ENCODE data around the gene MGAT4A.
"Not testable (repeated sequence)": the region's sequence is repeated elsewhere in the genome, so short reads cannot be mapped to it uniquely, and the experiment has no call there.

Gene MGAT4A

GRCh38 chr2:98759338-98759737 is 28.4 kb upstream of the MGAT4A start:
- DNase-seq: no peak

- DNase-seq: peak; percentile 75
These were observed 27.0 kb upstream of the MGAT4A start for GRCh38 chr2:98757904-98758421.

- DNase-seq: no peak
These were observed 22.9 kb upstream of the MGAT4A start for GRCh38 chr2:98753801-98754200.

GRCh38 chr2:98752711-98753110 is 21.8 kb upstream of the MGAT4A start:
- not testable (repeated sequence) for DNase-seq

- DNase-seq: no peak
These were observed 20.8 kb upstream of the MGAT4A start for GRCh38 chr2:98751748-98752147.

- no peak for DNase-seq
These were observed 19.8 kb upstream of the MGAT4A start for GRCh38 chr2:98750593-98751282.

GRCh38 chr2:98749066-98749450 is 18.1 kb upstream of the MGAT4A start:
- DNase-seq: no peak

- no peak for DNase-seq
These were observed 17.5 kb upstream of the MGAT4A start for GRCh38 chr2:98748292-98749065.

- no peak for DNase-seq
These were observed 17.0 kb upstream of the MGAT4A start for GRCh38 chr2:98747888-98748287.

GRCh38 chr2:98746426-98746825 is 15.5 kb upstream of the MGAT4A start:
- no peak for DNase-seq

GRCh38 chr2:98744595-98744994 is 13.7 kb upstream of the MGAT4A start:
- no peak for DNase-seq

GRCh38 chr2:98743835-98744234 is 12.9 kb upstream of the MGAT4A start:
- no peak for DNase-seq

- no peak for DNase-seq
These were observed 8.1 kb upstream of the MGAT4A start for GRCh38 chr2:98739020-98739419.

GRCh38 chr2:98738304-98738703 is 7.4 kb upstream of the MGAT4A start:
- no peak for DNase-seq

- DNase-seq: no peak
These were observed 6.9 kb upstream of the MGAT4A start for GRCh38 chr2:98737848-98738247.

- no peak for DNase-seq
These were observed 5.5 kb upstream of the MGAT4A start for GRCh38 chr2:98736464-98736889.

- no peak for DNase-seq
These were observed 3.9 kb upstream of the MGAT4A start for GRCh38 chr2:98734823-98735260.

- DNase-seq: no peak
These were observed 3.2 kb upstream of the MGAT4A start for GRCh38 chr2:98734162-98734561.

GRCh38 chr2:98732430-98733051 is 1.6 kb upstream of the MGAT4A start:
- DNase-seq: no peak

- DNase-seq: no peak
These were observed 990 bp upstream of the MGAT4A start for GRCh38 chr2:98731894-98732349.

GRCh38 chr2:98730707-98731040 is 258 bp downstream of the MGAT4A start:
- peak; percentile 84 for DNase-seq

- DNase-seq: peak; percentile 82
These were observed 752 bp downstream of the MGAT4A start for GRCh38 chr2:98730053-98730706.

GRCh38 chr2:98729652-98730051 is 1.3 kb downstream of the MGAT4A start:
- DNase-seq: no peak

Measured in activated CD8-positive, alpha-beta memory T cell treated with anti-CD3 and anti-CD28 coated beads for 24 hours (primary cell).